Testis (tissue), 2 donors: ENCODE measurements around the gene PAK1.

Source experiments
- POLR2A ChIP-seq: fragments of 450-650 bp; IDR thresholded peaks from one replicate; pipeline ENCODE4 v1.6.1; 2017; ENCODE audit warnings: antibody characterized with exemption, mild to moderate bottlenecking, moderate library complexity
- TF ChIP-seq, protein P1 (sequence below), 3 experiments: fragments of 450-650 bp in 2 of 3; fragments of 200-600 bp in 1 of 3; sonication (generic) in 1 of 3; IDR thresholded peaks; one replicate each; pipeline ENCODE4 v1.5.1; 2016 to 2019; ENCODE audit warnings: antibody characterized with exemption in 3 of 3, mild to moderate bottlenecking in 2 of 3, moderate library complexity in 1 of 3

DNA sequence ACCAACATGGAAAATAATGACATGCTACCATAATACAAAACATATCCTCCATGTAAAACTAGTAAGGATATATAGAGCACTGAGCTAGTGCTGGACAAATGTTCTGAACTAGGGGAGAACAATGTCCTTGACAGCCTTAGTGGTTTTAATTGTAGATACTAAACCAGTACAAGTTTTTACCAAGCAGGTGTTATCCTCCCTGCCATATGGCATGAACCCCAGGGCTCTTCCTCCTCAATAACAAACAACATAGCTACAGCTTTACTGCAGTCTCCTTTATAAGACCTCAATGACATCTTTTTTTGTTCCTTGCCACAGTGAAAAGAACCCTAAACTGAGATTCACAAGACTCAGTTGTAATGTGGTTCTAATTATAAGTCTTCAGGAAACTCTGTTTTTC lies 102.2 kb downstream of the PAK1 start:
- no peak for TF ChIP-seq POLR2A
- TF ChIP-seq, protein P1, sequence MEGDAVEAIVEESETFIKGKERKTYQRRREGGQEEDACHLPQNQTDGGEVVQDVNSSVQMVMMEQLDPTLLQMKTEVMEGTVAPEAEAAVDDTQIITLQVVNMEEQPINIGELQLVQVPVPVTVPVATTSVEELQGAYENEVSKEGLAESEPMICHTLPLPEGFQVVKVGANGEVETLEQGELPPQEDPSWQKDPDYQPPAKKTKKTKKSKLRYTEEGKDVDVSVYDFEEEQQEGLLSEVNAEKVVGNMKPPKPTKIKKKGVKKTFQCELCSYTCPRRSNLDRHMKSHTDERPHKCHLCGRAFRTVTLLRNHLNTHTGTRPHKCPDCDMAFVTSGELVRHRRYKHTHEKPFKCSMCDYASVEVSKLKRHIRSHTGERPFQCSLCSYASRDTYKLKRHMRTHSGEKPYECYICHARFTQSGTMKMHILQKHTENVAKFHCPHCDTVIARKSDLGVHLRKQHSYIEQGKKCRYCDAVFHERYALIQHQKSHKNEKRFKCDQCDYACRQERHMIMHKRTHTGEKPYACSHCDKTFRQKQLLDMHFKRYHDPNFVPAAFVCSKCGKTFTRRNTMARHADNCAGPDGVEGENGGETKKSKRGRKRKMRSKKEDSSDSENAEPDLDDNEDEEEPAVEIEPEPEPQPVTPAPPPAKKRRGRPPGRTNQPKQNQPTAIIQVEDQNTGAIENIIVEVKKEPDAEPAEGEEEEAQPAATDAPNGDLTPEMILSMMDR (IDR thresholded peaks at IDR 0.05): no peak
